GM12878 (cell line): ENCODE data around the gene ARFIP1. TPM values are rescaled to one million over a fixed set of nuclear protein-coding genes. Genes with fewer than 3 reads are reported as not detected.
A peak's percentile ranks its signal among the peaks of the same experiment; 100 is the strongest.

ENCODE experiments used
- ATAC-seq: fragments of 200-7000 bp; cut with Tn5 transposase; 3 replicates; pipeline ENCODE4 v1.9.1; 2020; ENCODE audit warnings: mild to moderate bottlenecking, moderate library complexity
- BruUV-seq: library from RNA; stranded (reverse); fragments of 400-500 nt; replicated peaks from 2 replicates; lab custom pipeline; 2021; lab: Mats Ljungman, UMichigan
- CTCF ChIA-PET: fragments of 300-600 bp; sonication (Branson Sonifier 250); formaldehyde crosslinking; extraction: SDS; loops from one replicate; lab custom pipeline; 2021; ENCODE audit warnings: inconsistent platforms; lab: Yijun Ruan, JAX
- POLR2A ChIA-PET: fragments of 350-600 bp; formaldehyde crosslinking; extraction: SDS; loops from one replicate; lab custom pipeline; 2021; ENCODE audit warnings: inconsistent platforms; lab: Charles Lee
- RAD21 ChIA-PET: fragments of 300-600 bp; sonication (Branson Sonifier 250); formaldehyde crosslinking; loops from one replicate; lab custom pipeline; 2023; ENCODE audit warnings: antibody characterized with exemption; ENCODE audit not compliant: unreplicated experiment; lab: Charles Lee
- SMC1A ChIA-PET: fragments of 300-600 bp; sonication (Branson Sonifier 250); formaldehyde crosslinking; loops from one replicate; lab custom pipeline; 2023; ENCODE audit not compliant: unreplicated experiment, uncharacterized antibody; lab: Charles Lee
- DNase-seq: peaks from one replicate; pipeline ENCODE4 v3.0.0-alpha.2; 2011; ENCODE audit warnings: low read depth, low spot score
- FAIRE-seq: peaks from 3 replicates; lab custom pipeline; 2011; peaks lifted over from hg19 to GRCh38; lab: Jason Lieb, UNC
- H2AFZ ChIP-seq: 2 replicates; pipeline ENCODE4 v1.6.0; 2011; ENCODE audit warnings: low read depth, low read length, control low read depth; ENCODE audit not compliant: control insufficient read depth
- H3K27ac ChIP-seq: 2 replicates; pipeline ENCODE4 v1.5.1; 2011; ENCODE audit warnings: control low read depth; ENCODE audit not compliant: control insufficient read depth, insufficient read depth
- H3K27me3 ChIP-seq, 2 experiments: replicated peaks in 1 of 2; 2 replicates each; pipeline versions ENCODE4 v1.6.0 to v1.6.1; 2011; ENCODE audit warnings: low read length in 1 of 2; ENCODE audit not compliant: control insufficient read depth in 2 of 2, insufficient read depth in 2 of 2
- H3K36me3 ChIP-seq, 2 experiments: 2 replicates each; pipeline ENCODE4 v1.5.1; 2011; ENCODE audit warnings: low read length in 1 of 2; ENCODE audit not compliant: control insufficient read depth in 2 of 2, insufficient read depth in 2 of 2
- H3K4me1 ChIP-seq: 2 replicates; pipeline ENCODE4 v1.6.1; 2011; ENCODE audit warnings: mild to moderate bottlenecking, low read length, moderate library complexity, mixed read lengths; ENCODE audit not compliant: control insufficient read depth, insufficient read depth
- H3K4me2 ChIP-seq: 2 replicates; pipeline ENCODE4 v1.6.0; 2011; ENCODE audit warnings: control low read depth; ENCODE audit not compliant: control insufficient read depth, insufficient read depth
- H3K4me3 ChIP-seq: fragments of 200-600 bp; sonication (generic); 2 replicates; pipeline ENCODE4 v1.5.1; 2016
- H3K79me2 ChIP-seq: 2 replicates; pipeline ENCODE4 v1.6.0; 2011; ENCODE audit warnings: low read length; ENCODE audit not compliant: control insufficient read depth, insufficient read depth
- H3K9ac ChIP-seq: 2 replicates; pipeline ENCODE4 v1.8.0; 2011; ENCODE audit warnings: low read length, control low read depth, mixed read lengths; ENCODE audit not compliant: control insufficient read depth, insufficient read depth
- H3K9me3 ChIP-seq: replicated peaks from 3 replicates; pipeline ENCODE4 v1.5.1; 2011; ENCODE audit warnings: mild to moderate bottlenecking, low read length; ENCODE audit not compliant: control insufficient read depth, insufficient read depth
- H4K20me1 ChIP-seq: 2 replicates; pipeline ENCODE4 v1.6.0; 2011; ENCODE audit not compliant: control insufficient read depth, insufficient read depth
- CHD2 ChIP-seq: IDR thresholded peaks from 2 replicates; pipeline ENCODE4 v1.6.1; 2011; ENCODE audit warnings: low read depth, low read length, improper control_type of control experiment, borderline replicate concordance
- HDGF ChIP-seq: fragments of 450-650 bp; IDR thresholded peaks from 2 replicates; pipeline ENCODE4 v1.6.1; 2016; ENCODE audit warnings: antibody characterized with exemption
- PAX5 ChIP-seq: IDR thresholded peaks from 2 replicates; pipeline ENCODE4 v1.6.1; 2011; ENCODE audit warnings: low read depth, low read length, borderline replicate concordance
- RAD51 ChIP-seq: fragments of 450-650 bp; IDR thresholded peaks from 2 replicates; pipeline ENCODE4 v1.6.1; 2016; ENCODE audit warnings: moderate library complexity, mild to moderate bottlenecking, inconsistent platforms
- TCF7 ChIP-seq: IDR thresholded peaks from 2 replicates; pipeline ENCODE4 v1.6.1; 2014; ENCODE audit warnings: antibody characterized with exemption, borderline replicate concordance
- ZBTB40 ChIP-seq: fragments of 450-650 bp; IDR thresholded peaks from 2 replicates; pipeline ENCODE4 v1.6.1; 2016; ENCODE audit warnings: mild to moderate bottlenecking, moderate library complexity, borderline replicate concordance
- WGBS: methylation state at CpG from one replicate; pipeline ENCODE4 v1.1.6; 2016; ENCODE audit warnings: low lambda C conversion rate; ENCODE audit not compliant: insufficient replicate concordance, insufficient coverage; ENCODE audit errors: missing lambda C conversion rate; 5-methylcytosine and 5-hydroxymethylcytosine counted together
- in situ Hi-C: fragments of 300-500 bp; cut with MboI; formaldehyde crosslinking; loops from 9 replicates; pipeline ENCODE4 v1.14.3; 2018; ENCODE audit warnings: mixed read lengths
- intact Hi-C: fragments of 100-400 bp; cut with micrococcal nuclease; formaldehyde crosslinking; loops from one replicate; pipeline ENCODE4 v1.14.2; 2022; ENCODE audit not compliant: unreplicated experiment
- polyA plus RNA-seq, 11 experiments: library from polyadenylated mRNA; depleted of rRNA in 4 of 11; unstranded in 6 of 11; stranded (reverse) in 5 of 11; fragments of >200 nt; fragmentation: Nextera tagmentation in 4 of 11; fragmentation: Illumina TruSeq in 1 of 11; extraction: Ambion mirVana in 4 of 11; extraction: Trizol in 1 of 11; gene quantifications; 1 replicate in 1 of 11; 2 replicates in 10 of 11; pipeline versions ENCODE4 v1.2.1 to v1.2.3, GENCODE V29; 2011 to 2016; ENCODE audit warnings: inconsistent platforms in 2 of 11, missing spikeins in 2 of 11, low read depth in 1 of 11
- total RNA-seq, 4 experiments: library from RNA; depleted of rRNA in 3 of 4; stranded (reverse); fragments of >200 nt in 3 of 4; fragmentation: Illumina TruSeq in 1 of 4; extraction: Trizol in 1 of 4; gene quantifications; 2 replicates each; pipeline versions ENCODE4 v1.2.1 to v1.2.3, GENCODE V29; 2013 to 2021

Gene ARFIP1
- total and polyA plus RNA-seq, 10 of the 15 experiments (the other 5 are each of a cell fraction or from before 2014, with no cell fraction given) = 9.5 to 21.7 (median 15.4) TPM

GRCh38 chr4:152945639-152946038, 165.9 kb downstream of the ARFIP1 start (continued):
- TF ChIP-seq ZBTB40 = peak; percentile 15; the same call in 1 of the 2 replicates
- TF ChIP-seq, all 136 proteins: peak for 7

GRCh38 chr4:152946446-152946845, 166.7 kb downstream of the ARFIP1 start:
- in situ Hi-C loops (no loop called here), intact Hi-C loops (no loop called here)
- no peaks in the 10 kb centered on the region; a peak in 1 of 4 replicates for H3K27me3 ChIP-seq
- BruUV-seq = no TSS peak
- ATAC-seq (no peak), FAIRE-seq (no peak), DNase-seq (no peak)
- H3K4me2 ChIP-seq = no peak overlapping the region
- no peak overlapping the region for H3K4me3 ChIP-seq
- no peaks in the 10 kb centered on the region for H3K4me1 ChIP-seq
- RAD21 ChIA-PET = no interaction called here
- TF ChIP-seq TCF7 (no peak), HDGF (no peak), CHD2 (no peak), RAD51 (no peak), PAX5 (no peak)
- 38% methylated on average over 4 of the region's 4 CpGs for WGBS
- H3K9me3 ChIP-seq = no peaks in the 10 kb centered on the region
- CTCF ChIA-PET = no interaction called here
- SMC1A ChIA-PET = no interaction called here
- no peak overlapping the region for H3K9ac ChIP-seq
- H2AFZ ChIP-seq = no peak overlapping the region
- POLR2A ChIA-PET = interaction anchor here (0.6 kb wide), 1 partner anchor 32 kb away, joined by 3 read pairs; no protein-coding TSS in a partner anchor
- no peaks in the 10 kb centered on the region for H3K79me2 ChIP-seq
- no peak overlapping the region for H3K27ac ChIP-seq
- H3K36me3 ChIP-seq = no peaks in the 10 kb centered on the region
- no peaks in the 10 kb centered on the region for H4K20me1 ChIP-seq
